H1 (cell line): ENCODE measurements around the gene FBXO7. TPM values are rescaled to one million over a fixed set of nuclear protein-coding genes. Genes with fewer than 3 reads are reported as not detected.

ENCODE experiments used
- ATF2 ChIP-seq: IDR thresholded peaks from 2 replicates; pipeline ENCODE4 v1.6.1; 2012; ENCODE audit warnings: low read length, inconsistent platforms
- ATF3 ChIP-seq: IDR thresholded peaks from 2 replicates; pipeline ENCODE4 v1.6.1; 2011; ENCODE audit warnings: low read depth, mild to moderate bottlenecking, low read length; ENCODE audit not compliant: insufficient read depth
- CHD7 ChIP-seq: fragments of 300-600 bp; sonication (generic); IDR thresholded peaks from 2 replicates; pipeline ENCODE4 v1.7.1; 2012; ENCODE audit warnings: low read length, moderate library complexity, mild to moderate bottlenecking, inconsistent platforms; ENCODE audit not compliant: insufficient replicate concordance
- E2F6 ChIP-seq: IDR thresholded peaks from 2 replicates; pipeline ENCODE4 v1.6.1; 2012; ENCODE audit warnings: inconsistent platforms
- GABPA ChIP-seq: IDR thresholded peaks from 2 replicates; pipeline ENCODE4 v1.6.1; 2011; ENCODE audit warnings: mild to moderate bottlenecking, low read length, moderate library complexity, borderline replicate concordance; ENCODE audit not compliant: insufficient read depth
- RBBP5 ChIP-seq: IDR thresholded peaks from 2 replicates; pipeline ENCODE4 v1.7.1; 2012; ENCODE audit warnings: low read depth, mild to moderate bottlenecking, inconsistent platforms, low read length, moderate library complexity, borderline replicate concordance
- SIN3A ChIP-seq, 2 experiments: IDR thresholded peaks in 1 of 2; conservative IDR thresholded peaks in 1 of 2; 2 replicates each; pipeline ENCODE4 v1.6.1; 2011 to 2012; ENCODE audit warnings: low read length in 2 of 2, improper control_type of control experiment in 1 of 2, low read depth in 1 of 2, mild to moderate bottlenecking in 1 of 2
- SIX5 ChIP-seq: IDR thresholded peaks from 2 replicates; pipeline ENCODE4 v1.6.1; 2011; ENCODE audit warnings: mild to moderate bottlenecking, low read depth, low read length
- polyA plus RNA-seq, 7 experiments: library from polyadenylated mRNA; depleted of rRNA in 3 of 7; stranded (reverse) in 5 of 7; unstranded in 2 of 7; fragments of >200 nt in 5 of 7; fragments of 200-250 nt in 2 of 7; gene quantifications; 1 replicate in 5 of 7; 2 replicates in 1 of 7; 4 replicates in 1 of 7; pipeline versions ENCODE4 v1.2.1 to v1.2.3, GENCODE V29; 2011 to 2013; ENCODE audit warnings: missing spikeins in 2 of 7, mixed read lengths in 2 of 7
- total RNA-seq: library from RNA; stranded (reverse); fragmentation: NEBNext Ultra II Directional; extraction: Animal tissue kit (Norgen Biotek cat#: 25700); gene quantifications from 2 replicates; pipeline ENCODE4 v1.2.1, GENCODE V29; 2021

Gene FBXO7
- total and polyA plus RNA-seq, 2 of the 8 experiments (the other 6 are each of a cell fraction or from before 2014, with no cell fraction given), result 62.7 to 76.1 TPM

GRCh38 chr22:32448980-32449379 is 25.6 kb upstream of the FBXO7 start (continued):
- TF ChIP-seq CHD7 (no peak), ATF3 (no peak), ATF2 (no peak), E2F6 (no peak), SIN3A (conservative IDR thresholded peaks at IDR 0.05 in 1 of 2, IDR thresholded peaks at IDR 0.05 in 1 of 2; ENCODE audit: low read depth in 1 of 2, low read length in 2 of 2) (no peak), GABPA (no peak), SIX5 (no peak), RBBP5 (no peak)
